ELR (cell line): ENCODE measurements around the gene KCNQ1OT1.
A peak's percentile ranks its signal among the peaks of the same experiment; 100 is the strongest.

ENCODE experiments used
- DNase-seq: peaks from one replicate; pipeline ENCODE4 v3.0.0-alpha.2; 2015; ENCODE audit warnings: low read depth

The KCNQ1OT1 gene

GRCh38 chr11:2736577-2737225, 36.9 kb upstream of the KCNQ1OT1 start:
- no peak for DNase-seq

- DNase-seq, result no peak
Measured at GRCh38 chr11:2735053-2735589, 35.3 kb upstream of the KCNQ1OT1 start.

DNA sequence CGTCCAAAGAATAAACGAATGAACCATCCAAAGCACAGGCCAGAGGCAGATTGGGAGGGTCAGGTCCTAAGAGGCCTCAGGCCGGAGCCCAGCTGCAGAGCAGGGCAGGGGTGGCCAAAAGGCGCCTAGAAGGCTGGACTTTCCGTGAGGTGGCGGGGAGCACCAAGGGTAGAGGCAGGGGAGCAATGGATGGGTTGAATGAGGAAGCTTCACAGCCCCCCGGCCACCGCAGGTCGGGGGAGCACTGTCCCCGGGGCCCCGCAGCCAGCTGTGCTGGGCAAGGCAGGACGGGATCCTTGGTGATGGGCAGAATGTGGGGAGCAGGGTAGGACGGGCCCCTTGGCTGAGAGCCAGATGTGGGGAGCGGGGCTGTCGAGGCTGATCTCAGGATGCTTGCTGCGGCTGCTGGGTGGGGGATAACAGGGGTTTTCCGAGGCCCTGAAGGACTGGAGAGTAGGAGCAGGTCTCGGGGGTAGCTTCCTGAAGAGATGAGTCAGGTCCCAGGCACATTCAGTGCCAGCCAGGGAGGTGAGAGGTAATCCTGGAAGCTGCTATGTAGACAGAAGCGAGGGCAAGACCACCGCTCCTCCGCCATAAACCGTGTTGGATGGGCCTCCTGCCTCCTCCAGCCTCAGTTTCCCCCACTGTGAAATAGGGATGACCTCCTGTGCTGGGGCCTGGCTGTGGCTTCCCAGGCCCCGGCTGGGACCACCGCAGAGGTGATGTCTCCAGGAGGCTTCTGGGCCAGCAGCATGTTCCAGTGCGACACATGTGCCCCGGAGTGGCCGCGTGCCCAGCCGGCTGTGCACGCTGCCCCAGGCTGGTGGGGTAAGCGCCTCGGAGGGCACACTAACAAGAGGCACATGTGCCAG, 34.6 kb upstream of the KCNQ1OT1 start:
- peak; percentile 23 for DNase-seq

DNA sequence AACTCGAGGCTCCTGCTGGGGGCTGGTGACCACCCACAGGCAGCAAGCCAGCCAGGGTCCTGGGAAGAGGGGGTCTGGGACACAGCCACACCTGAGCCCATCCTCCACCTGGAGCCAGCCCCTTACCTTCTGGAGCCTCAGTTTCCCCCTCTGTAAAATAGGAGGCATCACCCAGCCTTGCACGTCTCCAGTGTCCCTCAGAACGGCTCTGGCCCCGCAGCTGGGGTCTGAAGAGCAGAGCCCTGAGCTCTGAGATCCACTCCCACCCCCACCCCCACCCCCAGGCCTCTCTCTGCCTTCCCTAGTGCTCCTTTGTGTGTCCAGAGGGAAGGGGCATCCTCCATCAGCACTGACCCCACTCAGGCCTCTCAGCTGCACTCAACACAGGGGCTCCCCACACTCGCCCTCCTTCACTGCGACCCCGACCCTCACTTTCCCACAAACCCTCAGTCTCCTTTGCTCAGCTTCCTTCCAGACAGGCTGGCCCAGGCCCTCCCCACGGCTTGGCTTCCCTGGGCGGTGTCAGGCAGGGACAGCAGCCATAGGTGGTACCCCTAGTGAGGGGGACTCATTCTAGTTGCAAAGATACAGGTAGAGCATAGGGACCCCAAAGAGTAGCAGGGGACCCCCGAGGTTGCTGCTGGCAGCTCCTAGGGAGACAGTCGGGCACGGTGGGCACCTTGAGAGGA, 33.3 kb upstream of the KCNQ1OT1 start:
- no peak for DNase-seq

DNA sequence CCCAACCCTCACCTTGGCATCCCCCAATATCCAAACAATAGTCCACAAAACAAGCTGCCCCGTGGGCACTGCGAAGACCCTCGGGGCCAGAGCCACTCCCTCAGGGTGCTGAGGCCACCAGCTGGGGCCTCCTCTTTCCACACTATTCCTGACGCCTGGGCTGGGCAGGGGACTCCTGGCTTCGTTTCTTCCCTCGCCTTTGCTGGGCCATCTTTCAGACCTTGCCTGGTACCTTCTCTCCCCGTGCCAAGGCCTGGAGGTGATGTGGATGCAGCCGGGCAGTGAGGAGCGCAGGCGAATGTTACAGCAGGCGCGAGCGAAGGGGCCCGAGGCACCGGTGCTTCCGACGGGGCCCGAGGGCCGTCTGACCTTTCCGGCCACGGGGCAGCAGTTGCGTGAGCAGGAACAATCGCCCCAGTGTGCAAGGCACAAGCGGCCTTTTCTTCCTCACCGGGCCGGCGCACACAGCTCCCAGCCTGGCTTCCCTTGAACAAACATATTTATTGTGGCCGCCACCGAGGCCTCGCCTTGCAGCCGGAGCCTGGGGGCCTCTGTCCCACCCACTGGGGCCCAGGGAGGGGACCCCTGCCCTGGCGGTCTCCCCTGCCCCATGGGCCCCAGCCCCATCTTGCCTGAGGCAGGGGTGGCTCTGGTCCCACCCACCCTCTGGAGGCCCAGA, 32.6 kb upstream of the KCNQ1OT1 start:
- DNase-seq, result no peak

DNA sequence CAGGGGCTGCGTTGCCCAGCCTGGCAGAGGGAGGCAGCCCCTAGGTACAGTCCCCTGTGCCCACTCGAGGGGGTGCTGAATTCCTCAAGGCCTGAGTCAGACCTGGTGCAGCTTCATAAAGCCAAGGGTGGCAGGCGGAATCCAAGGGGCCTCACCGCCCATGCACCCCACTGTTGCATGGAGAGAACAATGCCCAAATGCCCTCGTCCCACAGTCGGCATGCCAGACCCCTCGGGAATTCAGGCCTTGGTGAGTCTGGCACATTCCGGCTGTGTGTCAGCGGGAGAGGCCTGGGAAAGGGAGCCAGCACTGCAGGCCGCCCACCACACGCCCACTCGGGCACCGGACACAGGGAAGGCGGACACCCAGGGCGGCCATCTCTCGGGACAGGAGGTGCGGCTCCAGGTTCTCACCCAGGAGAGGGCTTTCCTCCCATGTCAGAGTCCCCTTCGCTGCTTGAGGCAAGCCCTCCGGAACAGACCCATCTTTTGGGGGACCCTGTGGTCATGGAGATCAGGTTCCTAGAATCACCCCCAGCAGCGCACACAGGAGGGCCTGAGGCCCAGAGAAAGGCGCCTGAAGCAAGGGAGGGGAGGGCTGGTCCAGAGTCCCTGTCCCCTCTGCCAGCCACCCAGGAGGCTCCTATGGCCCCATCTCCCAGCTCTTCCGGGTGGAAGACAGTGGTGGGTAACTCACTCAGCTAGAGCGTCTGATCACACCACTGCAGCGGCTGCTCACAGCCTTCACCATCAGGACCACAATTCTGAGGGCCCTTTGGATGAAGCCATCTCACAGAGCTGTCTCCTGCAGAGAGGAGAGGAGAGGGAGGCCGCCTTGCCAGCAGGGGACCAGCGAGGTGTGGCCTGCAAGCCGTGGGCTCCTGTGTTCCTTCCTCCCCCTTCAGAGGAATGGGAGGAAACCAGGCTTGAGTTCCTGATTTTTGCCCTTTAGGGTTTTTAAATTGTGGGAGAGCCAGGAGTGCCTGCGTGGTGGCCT, 31.6 kb upstream of the KCNQ1OT1 start:
- DNase-seq, result no peak

GRCh38 chr11:2730272-2731129, 30.7 kb upstream of the KCNQ1OT1 start:
- DNase-seq, result no peak

GRCh38 chr11:2729841-2730240, 30.0 kb upstream of the KCNQ1OT1 start:
- DNase-seq, result no peak

DNA sequence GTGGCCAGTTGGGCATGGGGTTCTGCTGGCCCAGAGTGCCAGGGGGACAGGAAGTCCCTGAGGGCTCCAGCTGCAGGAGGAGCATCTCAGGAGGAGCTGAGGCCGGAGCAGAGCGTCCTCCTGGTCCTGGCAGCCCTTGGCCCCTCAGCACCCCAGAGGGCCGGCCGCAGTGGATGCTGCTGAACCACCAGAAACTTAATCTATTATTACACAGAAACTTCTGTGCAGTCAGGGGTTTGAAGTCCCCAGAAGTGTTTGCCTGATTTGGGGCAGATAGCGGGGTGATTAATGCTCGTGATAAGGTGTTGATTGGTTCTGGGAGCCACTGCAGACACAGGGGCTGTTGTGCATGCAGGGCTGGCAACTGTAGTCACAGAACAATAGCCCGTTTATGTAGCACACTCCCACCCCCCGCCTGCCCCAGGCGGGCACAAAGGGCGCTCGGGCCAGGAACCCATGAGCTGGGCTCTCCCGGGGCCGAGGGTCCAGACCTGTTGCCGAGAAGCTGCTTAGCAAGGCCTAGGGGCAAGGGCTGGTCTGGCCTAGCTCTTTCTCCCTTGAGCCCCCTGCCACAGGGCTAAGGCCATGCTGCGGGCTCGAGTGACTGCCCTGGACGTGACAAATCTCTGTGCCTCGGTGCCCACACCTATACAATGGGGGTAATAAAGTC, 29.0 kb upstream of the KCNQ1OT1 start:
- DNase-seq, result no peak

- DNase-seq, result no peak
Measured at GRCh38 chr11:2728128-2728662, 28.4 kb upstream of the KCNQ1OT1 start.

GRCh38 chr11:2726964-2727363, 27.2 kb upstream of the KCNQ1OT1 start:
- DNase-seq, result no peak

DNA sequence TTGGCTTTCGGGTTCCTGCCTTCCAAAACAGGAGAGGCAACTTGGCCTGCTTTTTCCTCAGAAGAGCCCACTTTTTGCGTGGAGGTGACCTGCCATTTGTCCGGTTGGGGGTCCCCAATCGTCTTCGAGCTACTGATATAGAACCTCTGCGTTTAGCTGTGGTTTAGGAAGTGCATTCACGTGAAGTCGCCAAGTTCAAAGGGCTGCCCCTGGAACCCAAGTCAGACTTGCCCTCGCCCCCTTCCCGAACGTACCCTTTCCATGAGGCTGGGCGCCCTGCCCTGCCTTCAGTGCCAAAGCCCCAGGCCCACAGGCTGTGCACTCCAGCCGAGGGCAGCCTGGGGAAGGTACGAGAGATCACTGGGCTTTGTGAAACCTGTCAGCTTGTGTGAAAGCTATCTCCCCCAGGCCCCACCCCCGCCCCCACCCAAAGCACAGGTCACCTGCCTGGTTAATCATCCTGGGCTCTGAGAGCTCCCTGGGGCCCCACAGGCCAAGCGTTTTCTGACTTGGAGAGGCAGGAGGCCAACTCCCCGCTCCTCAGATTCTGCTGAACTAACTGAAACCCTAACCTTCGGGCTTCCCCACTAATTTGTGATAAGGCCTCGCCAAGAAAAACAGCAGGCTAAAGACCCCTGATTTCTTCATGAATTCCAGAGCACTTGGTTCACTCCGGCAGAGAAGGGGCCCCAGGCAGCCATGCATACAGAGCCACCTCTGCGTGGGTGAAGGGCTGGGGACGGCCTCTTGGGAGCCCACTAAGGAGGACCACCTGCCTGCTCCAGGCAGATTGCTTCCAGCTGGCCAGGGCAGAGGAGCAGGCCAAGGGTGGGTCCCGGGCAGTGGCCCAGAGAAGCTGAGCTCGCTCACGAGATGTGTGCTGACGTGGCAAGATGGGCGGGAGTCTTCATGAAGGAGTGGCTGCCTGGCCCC, 25.8 kb upstream of the KCNQ1OT1 start:
- DNase-seq, result no peak

- DNase-seq, result no peak
Measured at GRCh38 chr11:2724653-2725367, 25.0 kb upstream of the KCNQ1OT1 start.

DNA sequence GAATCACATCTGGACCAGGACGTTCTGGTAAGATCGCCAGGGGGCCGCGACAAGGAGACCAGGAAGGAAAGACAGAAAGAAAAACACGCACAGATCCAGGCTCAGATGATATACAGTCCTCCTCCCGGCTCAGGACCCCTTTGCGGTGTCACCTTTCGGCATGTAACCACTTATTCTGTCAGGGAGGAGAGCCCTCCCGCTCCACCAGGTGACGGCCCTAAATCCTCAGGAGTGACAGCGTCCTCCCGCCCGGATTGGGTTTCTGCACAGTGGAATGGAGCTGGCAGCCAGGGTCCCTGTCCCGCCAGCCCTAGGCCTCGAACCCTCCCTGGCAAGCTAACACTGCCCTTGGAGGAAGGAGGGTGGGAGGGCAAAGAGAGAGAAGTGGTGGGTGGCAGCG, 24.3 kb upstream of the KCNQ1OT1 start:
- DNase-seq, result no peak

GRCh38 chr11:2722955-2723354, 23.2 kb upstream of the KCNQ1OT1 start:
- no peak for DNase-seq

DNA sequence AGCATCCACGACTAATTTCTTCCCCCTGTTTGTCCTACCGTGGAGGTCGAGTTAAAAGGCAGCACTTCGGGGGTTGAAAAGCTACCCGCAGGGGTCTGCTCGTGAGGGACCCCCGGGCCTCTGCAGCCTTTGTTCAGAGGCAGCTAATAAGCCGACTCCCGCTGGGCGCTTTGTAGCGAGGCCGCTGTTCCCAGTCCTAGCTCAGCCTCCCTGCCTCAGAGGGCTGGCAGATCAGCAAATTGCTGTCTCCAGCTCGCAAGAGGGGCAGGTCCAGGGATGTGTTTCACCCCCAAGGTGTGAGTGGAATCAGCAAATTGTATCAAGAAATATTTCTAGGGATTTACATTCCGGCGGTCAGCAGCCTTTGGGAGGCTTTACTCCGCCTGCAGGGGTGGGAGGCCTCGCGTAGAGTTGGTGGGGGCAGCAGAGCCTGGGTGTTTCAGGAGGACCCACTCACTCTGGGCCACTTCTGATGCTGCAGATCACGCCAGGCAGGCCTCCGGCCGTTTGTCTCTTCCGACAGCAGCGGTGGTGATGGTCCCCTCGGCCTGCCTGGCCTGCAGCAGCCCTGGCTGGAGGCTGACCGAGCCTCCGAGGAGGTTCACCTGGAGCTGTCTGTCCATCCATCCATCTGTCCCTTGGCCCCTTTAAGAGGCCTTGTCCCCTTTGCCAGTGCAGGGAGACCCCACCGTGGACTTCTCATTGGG, 21.6 kb upstream of the KCNQ1OT1 start:
- DNase-seq, result no peak
